ENCODE measurements around the gene CHN2. TPM values are rescaled to one million over a fixed set of nuclear protein-coding genes. Genes with fewer than 3 reads are reported as not detected.
"Not testable (repeated sequence)": the region's sequence is repeated elsewhere in the genome, so short reads cannot be mapped to it uniquely, and the experiment has no call there.

The CHN2 gene
- total RNA-seq, 2 experiments from 2014 or later, result 2.1 to 3.5 TPM

DNA sequence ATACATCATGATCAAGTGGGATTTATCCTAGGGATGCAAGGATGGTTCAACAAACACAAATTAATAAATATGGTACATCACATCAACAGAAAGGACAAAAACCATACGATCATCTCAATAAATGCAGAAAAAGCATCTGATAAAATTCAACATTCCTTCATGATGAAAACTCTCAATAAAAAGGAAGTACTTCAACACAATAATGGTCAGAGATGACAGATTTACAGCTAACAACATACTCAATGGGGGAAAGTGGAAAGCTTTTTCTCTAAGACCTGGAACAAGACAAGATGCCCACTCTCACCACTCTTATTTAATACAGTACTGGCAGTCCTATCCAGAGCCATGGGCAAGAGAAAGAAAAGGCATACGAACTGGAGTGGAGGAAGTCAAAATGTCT, 329.2 kb downstream of the CHN2 start:
- Mint-ChIP-seq H3K4me1 (ENCODE audit: low read depth) (no peaks in the 10 kb centered on the region), H3K27ac (no peak overlapping the region), H3K4me3 (no peak overlapping the region), H3K27me3 (peaks cover 7% of the 10 kb centered on the region), H3K36me3 (ENCODE audit: low read depth) (no peaks in the 10 kb centered on the region), H3K9me3 (no peaks in the 10 kb centered on the region)
- intact Hi-C loops (cut with DNase I, micrococcal nuclease), result no loop called here
- DNase-seq (no peak), ATAC-seq (ENCODE audit: poor library complexity) (no peak)
- H3K27ac ChIP-seq (ENCODE audit: low read depth in 1 of 2, low read length in 2 of 2), result no peak overlapping the region
- H3K36me3 ChIP-seq (ENCODE audit: insufficient read depth, low read length), result no peaks in the 10 kb centered on the region
- H3K27me3 ChIP-seq (ENCODE audit: control insufficient read depth in 1 of 2, insufficient read depth in 2 of 2, low read length in 2 of 2), result no peaks in the 10 kb centered on the region
- TF ChIP-seq, protein P1, sequence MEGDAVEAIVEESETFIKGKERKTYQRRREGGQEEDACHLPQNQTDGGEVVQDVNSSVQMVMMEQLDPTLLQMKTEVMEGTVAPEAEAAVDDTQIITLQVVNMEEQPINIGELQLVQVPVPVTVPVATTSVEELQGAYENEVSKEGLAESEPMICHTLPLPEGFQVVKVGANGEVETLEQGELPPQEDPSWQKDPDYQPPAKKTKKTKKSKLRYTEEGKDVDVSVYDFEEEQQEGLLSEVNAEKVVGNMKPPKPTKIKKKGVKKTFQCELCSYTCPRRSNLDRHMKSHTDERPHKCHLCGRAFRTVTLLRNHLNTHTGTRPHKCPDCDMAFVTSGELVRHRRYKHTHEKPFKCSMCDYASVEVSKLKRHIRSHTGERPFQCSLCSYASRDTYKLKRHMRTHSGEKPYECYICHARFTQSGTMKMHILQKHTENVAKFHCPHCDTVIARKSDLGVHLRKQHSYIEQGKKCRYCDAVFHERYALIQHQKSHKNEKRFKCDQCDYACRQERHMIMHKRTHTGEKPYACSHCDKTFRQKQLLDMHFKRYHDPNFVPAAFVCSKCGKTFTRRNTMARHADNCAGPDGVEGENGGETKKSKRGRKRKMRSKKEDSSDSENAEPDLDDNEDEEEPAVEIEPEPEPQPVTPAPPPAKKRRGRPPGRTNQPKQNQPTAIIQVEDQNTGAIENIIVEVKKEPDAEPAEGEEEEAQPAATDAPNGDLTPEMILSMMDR (IDR thresholded peaks at IDR 0.05), result no peak
- ChIA-PET CTCF (no interaction called here), POLR2A (no interaction called here)
- H3K9me3 ChIP-seq (ENCODE audit: control insufficient read depth in 1 of 2, insufficient read depth in 1 of 2, low read length in 2 of 2), result peaks cover 0 to 6% of the 10 kb centered on the region in 2 experiments
- H3K4me1 ChIP-seq (ENCODE audit: insufficient read depth, low read length), result no peaks in the 10 kb centered on the region
- no peak overlapping the region for H3K4me3 ChIP-seq (ENCODE audit: low read length)

DNA sequence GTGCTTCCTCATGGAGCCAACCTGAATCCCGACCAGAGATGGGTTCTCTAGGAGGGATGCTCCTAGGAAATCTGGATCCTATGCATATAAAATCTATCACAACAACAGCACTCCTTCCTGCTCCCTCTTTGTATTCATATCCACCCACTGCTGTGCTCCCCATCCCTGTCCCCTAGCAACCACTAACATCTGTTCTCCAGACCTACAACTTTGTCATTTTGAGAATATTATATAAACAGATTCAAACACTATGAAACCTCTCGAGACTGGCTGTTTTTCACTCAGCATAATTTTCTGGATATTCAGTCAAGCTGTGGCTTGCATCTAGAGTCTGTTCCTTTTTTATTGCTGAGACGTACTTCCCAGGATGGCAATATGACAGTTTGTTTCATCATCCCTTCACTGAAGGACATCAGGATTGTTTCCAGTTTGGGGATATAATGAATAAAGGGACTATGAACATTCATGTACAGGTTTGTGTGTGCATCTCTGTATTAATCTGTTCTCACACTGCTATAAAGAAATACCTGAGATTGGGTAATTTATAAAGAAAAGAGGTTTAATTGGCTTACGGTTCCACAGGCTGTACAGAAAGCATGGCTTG, 333.0 kb downstream of the CHN2 start:
- POLR2A ChIA-PET, result no interaction called here
- ATAC-seq (ENCODE audit: poor library complexity) (no peak), DNase-seq (no peak)
- CTCF ChIA-PET, result no interaction called here
- Histone ChIP-seq H3K27ac (ENCODE audit: low read depth in 1 of 2, low read length in 2 of 2) (no peak overlapping the region), H3K4me1 (ENCODE audit: insufficient read depth, low read length) (no peaks in the 10 kb centered on the region), H3K4me3 (ENCODE audit: low read length) (no peak overlapping the region), H3K27me3 (ENCODE audit: control insufficient read depth in 1 of 2, insufficient read depth in 2 of 2, low read length in 2 of 2) (no peaks in the 10 kb centered on the region), H3K36me3 (ENCODE audit: insufficient read depth, low read length) (no peaks in the 10 kb centered on the region), H3K9me3 (ENCODE audit: control insufficient read depth in 1 of 2, insufficient read depth in 1 of 2, low read length in 2 of 2) (peaks cover 0 to 6% of the 10 kb centered on the region in 2 experiments)
- no peaks in the 10 kb centered on the region for H3K9me3 Mint-ChIP-seq
- TF ChIP-seq, protein P1 (IDR thresholded peaks at IDR 0.05), result no peak
- H3K4me1 Mint-ChIP-seq (ENCODE audit: low read depth), result no peaks in the 10 kb centered on the region
- H3K4me3 Mint-ChIP-seq, result no peak overlapping the region
- no peaks in the 10 kb centered on the region for H3K36me3 Mint-ChIP-seq (ENCODE audit: low read depth)
- intact Hi-C loops (cut with DNase I, micrococcal nuclease), result no loop called here
- peaks cover 19% of the 10 kb centered on the region for H3K27me3 Mint-ChIP-seq
- H3K27ac Mint-ChIP-seq, result no peak overlapping the region

DNA sequence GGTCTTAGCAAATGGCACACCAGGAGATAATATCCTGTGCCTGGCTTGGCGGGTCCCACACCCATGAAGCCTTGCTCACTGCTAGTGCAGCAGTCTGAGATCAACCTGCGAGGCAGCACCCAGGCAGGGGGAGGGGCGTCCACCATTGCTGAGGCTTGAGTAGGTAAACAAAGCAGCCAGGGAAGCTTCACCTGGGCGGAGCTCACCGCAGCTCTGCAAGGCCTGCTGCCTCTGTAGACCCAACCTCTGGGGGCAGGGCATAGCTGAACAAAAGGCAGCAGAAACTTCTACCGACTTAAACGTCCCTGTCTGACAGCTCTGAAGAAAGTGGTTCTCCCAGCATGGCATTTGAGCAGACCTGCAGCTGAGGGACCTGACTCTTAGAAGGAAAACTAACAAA, 334.0 kb downstream of the CHN2 start:
- CTCF ChIA-PET; H3K36me3 Mint-ChIP-seq (ENCODE audit: low read depth): not testable (repeated sequence)

More for the DNA sequence above, 334.0 kb downstream of the CHN2 start:
- POLR2A ChIA-PET; H3K36me3 ChIP-seq (ENCODE audit: insufficient read depth, low read length); H3K4me1 ChIP-seq (ENCODE audit: insufficient read depth, low read length); H3K27me3 ChIP-seq (ENCODE audit: control insufficient read depth in 1 of 2, insufficient read depth in 2 of 2, low read length in 2 of 2); H3K9me3 ChIP-seq (ENCODE audit: control insufficient read depth in 1 of 2, insufficient read depth in 1 of 2, low read length in 2 of 2); intact Hi-C loops (cut with DNase I, micrococcal nuclease); H3K27ac Mint-ChIP-seq; ATAC-seq (ENCODE audit: poor library complexity); H3K4me3 ChIP-seq (ENCODE audit: low read length); DNase-seq; H3K4me1 Mint-ChIP-seq (ENCODE audit: low read depth); H3K4me3 Mint-ChIP-seq; H3K27ac ChIP-seq (ENCODE audit: low read depth in 1 of 2, low read length in 2 of 2); H3K9me3 Mint-ChIP-seq: not testable (repeated sequence)
- H3K27me3 Mint-ChIP-seq, result peaks cover 19% of the 10 kb centered on the region

Other genes starting within 250 kb of the CHN2 start
- not detected for gene TRIL, start 236.4 kb upstream of the CHN2 start, total RNA-seq
- 1 to 10 TPM; 3.8 to 4.5 TPM for gene CPVL, start 48.2 kb upstream of the CHN2 start, total RNA-seq

Data from CD4-positive, alpha-beta T cell (primary cell).